ENCODE measurements around the gene RBM19. TPM values are rescaled to one million over a fixed set of nuclear protein-coding genes. Genes with fewer than 3 reads are reported as not detected.

The RBM19 gene
- total and polyA plus RNA-seq, 2 donors (not counting 3 experiments of a cell fraction or from before 2014, with no cell fraction given) = 13.2 to 34.4 TPM

GRCh38 chr12:113892556-113892955 is 73.6 kb downstream of the RBM19 start:
- BruUV-seq (replicated peaks) = no TSS peak
- ChIA-PET CTCF (no interaction called here), POLR2A (no interaction called here)
- H3K9ac ChIP-seq (replicated peaks; ENCODE audit: extremely low read depth, insufficient read depth, low read length) = no peak overlapping the region
- H3K79me2 ChIP-seq (ENCODE audit: control insufficient read depth, insufficient read depth, low read length) = no peaks in the 10 kb centered on the region
- TF ChIP-seq FOS (IDR thresholded peaks at IDR 0.05; ENCODE audit: borderline replicate concordance, insufficient read depth, low read length) (no peak), CTCF (IDR thresholded peaks at IDR 0.05; ENCODE audit: extremely low read depth in 1 of 2, insufficient read depth in 1 of 2, low read depth in 1 of 2, low read length in 2 of 2) (no peak), POLR2AphosphoS5 (IDR thresholded peaks at IDR 0.05; ENCODE audit: insufficient read depth, low read depth, low read length) (no peak), POLR2A (IDR thresholded peaks at IDR 0.05; ENCODE audit: low read depth, low read length) (no peak), MYC (IDR thresholded peaks at IDR 0.05; ENCODE audit: low read depth, low read length) (no peak), EZH2 (IDR thresholded peaks at IDR 0.05; ENCODE audit: borderline replicate concordance, low read depth, low read length, severe bottlenecking) (no peak), MAX (IDR thresholded peaks at IDR 0.05; ENCODE audit: insufficient read depth, insufficient read length) (no peak), GATA2 (IDR thresholded peaks at IDR 0.05; ENCODE audit: insufficient read depth, insufficient read length, low read depth, low read length) (no peak), JUN (IDR thresholded peaks at IDR 0.05; ENCODE audit: borderline replicate concordance, insufficient read depth, insufficient read length, low read depth) (no peak)
- no peaks in the 10 kb centered on the region for H3K4me1 ChIP-seq (ENCODE audit: control insufficient read depth, extremely low read depth, insufficient read depth, low read length)
- no peaks in the 10 kb centered on the region for H3K9me1 ChIP-seq (replicated peaks; ENCODE audit: control insufficient read depth, extremely low read depth, insufficient read depth, low read length)
- FAIRE-seq = no peak
- no peaks in the 10 kb centered on the region for H4K20me1 ChIP-seq (replicated peaks; ENCODE audit: control insufficient read depth, extremely low read depth, insufficient read depth, low read length)
- no peak for DNase-seq (ENCODE audit: low read depth, low spot score)
- intact Hi-C loops (cut with micrococcal nuclease) (no loop called here), dilution Hi-C loops (cut with MboI; ENCODE audit: extremely low pct_ligation_motif_present, low sequenced_read_pairs) (no loop called here)
- H3K9me3 ChIP-seq (replicated peaks; ENCODE audit: control insufficient read depth, insufficient read depth, low read length) = no peaks in the 10 kb centered on the region
- no peaks in the 10 kb centered on the region for H3K36me3 ChIP-seq (ENCODE audit: control insufficient read depth in 2 of 2, extremely low read depth in 1 of 2, insufficient read depth in 2 of 2, low read length in 2 of 2)
- H3K4me3 ChIP-seq (replicated peaks in 1 of 3; ENCODE audit: insufficient read depth in 1 of 3, low read depth in 1 of 3, low read length in 3 of 3) = no peak overlapping the region
- H3K27me3 ChIP-seq (ENCODE audit: control insufficient read depth in 2 of 2, insufficient read depth in 2 of 2, low read length in 2 of 2) = no peaks in the 10 kb centered on the region
- H3K4me2 ChIP-seq (ENCODE audit: insufficient read depth, low read length) = no peak overlapping the region
- no peak overlapping the region for H3K27ac ChIP-seq (ENCODE audit: insufficient read depth, low read depth, low read length)
- no peak overlapping the region for H2AFZ ChIP-seq (ENCODE audit: low read depth, low read length)

Measured in endothelial cell of umbilical vein (primary cell).